AG04450 (cell line): ENCODE results near the gene ITGB2. TPM values are rescaled to one million over a fixed set of nuclear protein-coding genes. Genes with fewer than 3 reads are reported as not detected.

Source experiments
- CTCF ChIA-PET: fragments of 300-600, 350-600 bp; formaldehyde crosslinking; extraction: SDS; loops from one replicate; lab custom pipeline; 2022; ENCODE audit warnings: antibody characterized with exemption, inconsistent platforms; lab: Charles Lee
- POLR2A ChIA-PET: fragments of 350-600 bp; formaldehyde crosslinking; extraction: SDS; loops from one replicate; lab custom pipeline; 2021; ENCODE audit warnings: antibody characterized with exemption, inconsistent platforms; lab: Yijun Ruan, JAX
- DNase-seq: peaks from one replicate; pipeline ENCODE4 v3.0.0-alpha.2; 2011; ENCODE audit warnings: low read depth, low spot score
- H3K27ac ChIP-seq: one replicate; pipeline ENCODE4 v1.5.1; 2012; ENCODE audit warnings: low read depth, low read length, control low read depth
- H3K27me3 ChIP-seq: one replicate; pipeline ENCODE4 v1.6.0; 2012; ENCODE audit warnings: low read length; ENCODE audit not compliant: control insufficient read depth, insufficient read depth
- H3K4me3 ChIP-seq: 2 replicates; pipeline ENCODE4 v1.5.1; 2011; ENCODE audit warnings: mild to moderate bottlenecking, low read depth, low read length, control low read depth
- H3K9me3 ChIP-seq: 2 replicates; pipeline ENCODE4 v1.5.1; 2012; ENCODE audit warnings: low read length; ENCODE audit not compliant: control insufficient read depth, insufficient read depth
- CTCF ChIP-seq: IDR thresholded peaks from 2 replicates; pipeline ENCODE4 v1.5.1; 2011; ENCODE audit warnings: low read depth, low read length, control low read depth, inconsistent platforms
- polyA plus RNA-seq: library from polyadenylated mRNA; depleted of rRNA; stranded (reverse); fragments of >200 nt; gene quantifications from 2 replicates; pipeline ENCODE4 v1.2.3, GENCODE V29; 2011

ITGB2 gene
- polyA plus RNA-seq, 1 experiment = 0.04 TPM

- Histone ChIP-seq H3K27ac (no peak overlapping the region), H3K9me3 (no peaks in the 10 kb centered on the region; the same call in 1 of the 2 replicates), H3K4me3 (no peak overlapping the region), H3K27me3 (no peaks in the 10 kb centered on the region)
- no peak for TF ChIP-seq CTCF
- DNase-seq = no peak
- POLR2A ChIA-PET = no interaction called here
- CTCF ChIA-PET = no interaction called here
Measured at GRCh38 chr21:44862869-44863685, 57.6 kb downstream of the ITGB2 start.

- CTCF ChIA-PET = no interaction called here
- POLR2A ChIA-PET = no interaction called here
- no peak for DNase-seq
- Histone ChIP-seq H3K9me3 (no peaks in the 10 kb centered on the region; the same call in 1 of the 2 replicates), H3K27me3 (no peaks in the 10 kb centered on the region), H3K27ac (no peak overlapping the region), H3K4me3 (no peak overlapping the region)
- TF ChIP-seq CTCF = no peak
Measured at GRCh38 chr21:44858791-44859190, 61.9 kb downstream of the ITGB2 start.

GRCh38 chr21:44858291-44858690 is 62.4 kb downstream of the ITGB2 start:
- H3K27me3 ChIP-seq = no peaks in the 10 kb centered on the region
- ChIA-PET CTCF (interaction anchor here (0.9 to 1.2 kb wide), 2 partner anchors 12 to 65 kb away, joined by 3 to 4 read pairs; no protein-coding TSS in a partner anchor), POLR2A (no interaction called here)
- DNase-seq = no peak
- no peaks in the 10 kb centered on the region; the same call in 1 of the 2 replicates for H3K9me3 ChIP-seq
- TF ChIP-seq CTCF = no peak
- no peak overlapping the region for H3K27ac ChIP-seq
- no peak overlapping the region for H3K4me3 ChIP-seq

- Histone ChIP-seq H3K9me3 (no peaks in the 10 kb centered on the region; the same call in 1 of the 2 replicates), H3K27ac (no peak overlapping the region), H3K27me3 (no peaks in the 10 kb centered on the region), H3K4me3 (no peak overlapping the region)
- CTCF ChIA-PET = interaction anchor here (0.9 to 1.2 kb wide), 2 partner anchors 11 to 64 kb away, joined by 3 to 4 read pairs; no protein-coding TSS in a partner anchor
- no peak for DNase-seq
- no peak for TF ChIP-seq CTCF
- POLR2A ChIA-PET = no interaction called here
Measured at GRCh38 chr21:44857127-44857892, 63.4 kb downstream of the ITGB2 start.
